ENCODE data around the gene CD8B2. TPM values are rescaled to one million over a fixed set of nuclear protein-coding genes. Genes with fewer than 3 reads are reported as not detected.

CD8B2 gene
- total and polyA plus RNA-seq, 10 of the 15 experiments (the other 5 are each of a cell fraction or from before 2014, with no cell fraction given) = 0.05 to 0.08 TPM; not detected in 8

DNA sequence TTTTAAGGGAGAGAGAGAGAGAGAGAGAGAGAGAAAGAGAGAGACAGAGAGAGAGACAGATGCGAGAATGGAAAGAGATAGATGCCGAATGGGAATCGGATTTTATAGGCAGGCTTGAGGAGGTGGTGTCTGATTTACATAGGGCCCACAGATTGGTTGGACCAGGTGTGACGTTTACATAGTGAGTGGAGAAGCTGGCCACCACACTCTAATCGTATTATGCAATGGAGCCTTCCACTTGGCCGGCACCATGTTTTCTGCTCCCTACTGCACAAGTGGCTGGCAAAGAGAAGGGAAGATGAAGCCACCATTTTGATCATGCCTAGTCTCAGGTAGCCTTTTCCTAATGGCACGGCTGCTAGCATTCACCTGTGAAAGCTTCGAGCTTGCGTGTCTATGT lies 33.9 kb downstream of the CD8B2 start:
- H4K20me1 ChIP-seq (ENCODE audit: control insufficient read depth, insufficient read depth) = no peaks in the 10 kb centered on the region
- no peaks in the 10 kb centered on the region for H3K36me3 ChIP-seq (ENCODE audit: control insufficient read depth in 2 of 2, insufficient read depth in 2 of 2, low read length in 1 of 2)
- in situ Hi-C loops (cut with MboI) = no loop called here
- RAD21 ChIA-PET (ENCODE audit: unreplicated experiment) = no interaction called here
- no peaks in the 10 kb centered on the region for H3K79me2 ChIP-seq (ENCODE audit: control insufficient read depth, insufficient read depth, low read length)
- WGBS (ENCODE audit: insufficient coverage, insufficient replicate concordance, low lambda C conversion rate, missing lambda C conversion rate) = 49% methylated on average over 8 of the region's 9 CpGs
- DNase-seq (ENCODE audit: low read depth, low spot score) = no peak
- TF ChIP-seq ZBED1 (IDR thresholded peaks at IDR 0.05; ENCODE audit: borderline replicate concordance) = no peak
- no peak for TF ChIP-seq ZNF24 (IDR thresholded peaks at IDR 0.05)
- TF ChIP-seq TAF1 (IDR thresholded peaks at IDR 0.05; ENCODE audit: borderline replicate concordance, low read depth, low read length) = no peak
- no peak for TF ChIP-seq SMAD5 (IDR thresholded peaks at IDR 0.05; ENCODE audit: low read depth)
- TF ChIP-seq, protein P1, sequence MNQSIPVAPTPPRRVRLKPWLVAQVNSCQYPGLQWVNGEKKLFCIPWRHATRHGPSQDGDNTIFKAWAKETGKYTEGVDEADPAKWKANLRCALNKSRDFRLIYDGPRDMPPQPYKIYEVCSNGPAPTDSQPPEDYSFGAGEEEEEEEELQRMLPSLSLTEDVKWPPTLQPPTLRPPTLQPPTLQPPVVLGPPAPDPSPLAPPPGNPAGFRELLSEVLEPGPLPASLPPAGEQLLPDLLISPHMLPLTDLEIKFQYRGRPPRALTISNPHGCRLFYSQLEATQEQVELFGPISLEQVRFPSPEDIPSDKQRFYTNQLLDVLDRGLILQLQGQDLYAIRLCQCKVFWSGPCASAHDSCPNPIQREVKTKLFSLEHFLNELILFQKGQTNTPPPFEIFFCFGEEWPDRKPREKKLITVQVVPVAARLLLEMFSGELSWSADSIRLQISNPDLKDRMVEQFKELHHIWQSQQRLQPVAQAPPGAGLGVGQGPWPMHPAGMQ (IDR thresholded peaks at IDR 0.05; ENCODE audit: borderline replicate concordance) = no peak
- TF ChIP-seq USF1 (IDR thresholded peaks at IDR 0.05; ENCODE audit: borderline replicate concordance, extremely low read length, insufficient read depth, low read depth, low read length) = no peak
- TF ChIP-seq, protein P2, sequence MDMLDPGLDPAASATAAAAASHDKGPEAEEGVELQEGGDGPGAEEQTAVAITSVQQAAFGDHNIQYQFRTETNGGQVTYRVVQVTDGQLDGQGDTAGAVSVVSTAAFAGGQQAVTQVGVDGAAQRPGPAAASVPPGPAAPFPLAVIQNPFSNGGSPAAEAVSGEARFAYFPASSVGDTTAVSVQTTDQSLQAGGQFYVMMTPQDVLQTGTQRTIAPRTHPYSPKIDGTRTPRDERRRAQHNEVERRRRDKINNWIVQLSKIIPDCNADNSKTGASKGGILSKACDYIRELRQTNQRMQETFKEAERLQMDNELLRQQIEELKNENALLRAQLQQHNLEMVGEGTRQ (IDR thresholded peaks at IDR 0.05; ENCODE audit: borderline replicate concordance, low read depth, low read length) = no peak
- TF ChIP-seq POLR2AphosphoS2 (IDR thresholded peaks at IDR 0.05; ENCODE audit: low read depth, low read length) = no peak
- no peak for TF ChIP-seq POLR2A (IDR thresholded peaks at IDR 0.05; ENCODE audit: low read depth, low read length)
- no peak for TF ChIP-seq HDGF (IDR thresholded peaks at IDR 0.05)
- TF ChIP-seq STAT1 (conservative IDR thresholded peaks at IDR 0.05) = no peak
- no peak for TF ChIP-seq BMI1 (IDR thresholded peaks at IDR 0.05; ENCODE audit: borderline replicate concordance)
- H3K9ac ChIP-seq (ENCODE audit: control insufficient read depth, insufficient read depth, low read length) = no peak overlapping the region
- H3K4me1 ChIP-seq (ENCODE audit: control insufficient read depth, insufficient read depth, low read length) = no peaks in the 10 kb centered on the region
- no peak overlapping the region for H3K4me2 ChIP-seq (ENCODE audit: control insufficient read depth, insufficient read depth)
- POLR2A ChIA-PET = no interaction called here
- intact Hi-C loops (cut with micrococcal nuclease; ENCODE audit: unreplicated experiment) = no loop called here
- SMC1A ChIA-PET (ENCODE audit: uncharacterized antibody, unreplicated experiment) = no interaction called here
- no peak overlapping the region for H2AFZ ChIP-seq (ENCODE audit: control insufficient read depth, low read depth, low read length)
- H3K9me3 ChIP-seq (replicated peaks; ENCODE audit: control insufficient read depth, insufficient read depth, low read length) = no peaks in the 10 kb centered on the region
- no peak overlapping the region for H3K4me3 ChIP-seq
- no peaks in the 10 kb centered on the region for H3K27me3 ChIP-seq (replicated peaks in 1 of 2; ENCODE audit: control insufficient read depth in 2 of 2, insufficient read depth in 2 of 2, low read length in 1 of 2)
- ATAC-seq = no peak
- CTCF ChIA-PET = no interaction called here
- no peak for FAIRE-seq
- no peak overlapping the region for H3K27ac ChIP-seq (ENCODE audit: control insufficient read depth, insufficient read depth)
- BruUV-seq (replicated peaks) = no TSS peak

All from GM12878 (cell line).